GM18526 (cell line): ENCODE measurements around the gene CAB39L.

Experiments used
- POLR2A ChIP-seq: IDR thresholded peaks from 3 replicates; pipeline ENCODE4 v1.6.1; 2011; ENCODE audit not compliant: insufficient read length; ENCODE audit errors: extremely low read depth

CAB39L gene

GRCh38 chr13:49388091-49388635 is 55.7 kb downstream of the CAB39L start:
- TF ChIP-seq POLR2A: no peak

- no peak for TF ChIP-seq POLR2A
Observed at GRCh38 chr13:49386664-49387063, 57.2 kb downstream of the CAB39L start.

GRCh38 chr13:49376121-49376520 is 67.7 kb downstream of the CAB39L start:
- TF ChIP-seq POLR2A: no peak

GRCh38 chr13:49374585-49375290 is 69.1 kb downstream of the CAB39L start:
- TF ChIP-seq POLR2A: no peak

GRCh38 chr13:49373716-49374115 is 70.1 kb downstream of the CAB39L start:
- TF ChIP-seq POLR2A: no peak

GRCh38 chr13:49371943-49372613 is 71.8 kb downstream of the CAB39L start:
- TF ChIP-seq POLR2A: no peak

GRCh38 chr13:49370371-49370770 is 73.5 kb downstream of the CAB39L start:
- no peak for TF ChIP-seq POLR2A

- no peak for TF ChIP-seq POLR2A
Observed at GRCh38 chr13:49369866-49370265, 74.0 kb downstream of the CAB39L start.

GRCh38 chr13:49368688-49369087 is 75.2 kb downstream of the CAB39L start:
- no peak for TF ChIP-seq POLR2A

GRCh38 chr13:49367640-49368422 is 76.0 kb downstream of the CAB39L start:
- no peak for TF ChIP-seq POLR2A

- TF ChIP-seq POLR2A: no peak
Observed at GRCh38 chr13:49366841-49367240, 77.0 kb downstream of the CAB39L start.

- no peak for TF ChIP-seq POLR2A
Observed at GRCh38 chr13:49357694-49358093, 86.2 kb downstream of the CAB39L start.

GRCh38 chr13:49356223-49356622 is 87.6 kb downstream of the CAB39L start:
- TF ChIP-seq POLR2A: no peak

- no peak for TF ChIP-seq POLR2A
Observed at GRCh38 chr13:49354719-49355118, 89.1 kb downstream of the CAB39L start.

- no peak for TF ChIP-seq POLR2A
Observed at GRCh38 chr13:49353908-49354307, 90.0 kb downstream of the CAB39L start.

- no peak for TF ChIP-seq POLR2A
Observed at GRCh38 chr13:49351871-49352270, 92.0 kb downstream of the CAB39L start.
